Activated CD8-positive, alpha-beta memory T cell treated with anti-CD3 and anti-CD28 coated beads, Interleukin-2, amount 50 U/mL, for 24 hours (primary cell): ENCODE data around the gene DRC3.

Experiments used
- DNase-seq: peaks from one replicate; pipeline ENCODE4 v3.0.0-alpha.2; 2020; ENCODE audit errors: extremely low read depth

The DRC3 gene

GRCh38 chr17:18020971-18021370 lies 48.3 kb downstream of the DRC3 start:
- no peak for DNase-seq

- DNase-seq = no peak
These were observed 48.7 kb downstream of the DRC3 start for GRCh38 chr17:18021372-18021771.

- DNase-seq = no peak
These were observed 52.7 kb downstream of the DRC3 start for GRCh38 chr17:18025241-18025944.

- no peak for DNase-seq
These were observed 53.5 kb downstream of the DRC3 start for GRCh38 chr17:18025945-18026776.

GRCh38 chr17:18027280-18027679 lies 54.6 kb downstream of the DRC3 start:
- DNase-seq = no peak

- no peak for DNase-seq
These were observed 55.7 kb downstream of the DRC3 start for GRCh38 chr17:18028114-18028951.

- DNase-seq = no peak
These were observed 56.4 kb downstream of the DRC3 start for GRCh38 chr17:18028952-18029540.

- no peak for DNase-seq
These were observed 59.3 kb downstream of the DRC3 start for GRCh38 chr17:18031955-18032354.

GRCh38 chr17:18033442-18034099 lies 60.9 kb downstream of the DRC3 start:
- no peak for DNase-seq

- DNase-seq = no peak
These were observed 63.0 kb downstream of the DRC3 start for GRCh38 chr17:18035704-18036103.

- no peak for DNase-seq
These were observed 64.8 kb downstream of the DRC3 start for GRCh38 chr17:18037486-18037885.

- no peak for DNase-seq
These were observed 65.6 kb downstream of the DRC3 start for GRCh38 chr17:18038149-18038850.

- DNase-seq = peak; percentile 97
These were observed 66.3 kb downstream of the DRC3 start, which contains the start of the genes ATPAF2 and GID4 for GRCh38 chr17:18038861-18039534. Gene ATPAF2 (minus strand): TSS chr17:18039168. CDS start chr17:18039013, 155 bp downstream. Gene GID4 (plus strand): TSS chr17:18039408. CDS start chr17:18039465, 57 bp downstream.

- DNase-seq = no peak
These were observed 67.0 kb downstream of the DRC3 start for GRCh38 chr17:18039535-18040260.

GRCh38 chr17:18040261-18040858 lies 67.7 kb downstream of the DRC3 start:
- DNase-seq = no peak

- no peak for DNase-seq
These were observed 69.1 kb downstream of the DRC3 start for GRCh38 chr17:18041776-18042175.

- no peak for DNase-seq
These were observed 70.3 kb downstream of the DRC3 start for GRCh38 chr17:18042983-18043382.

- no peak for DNase-seq
These were observed 70.8 kb downstream of the DRC3 start for GRCh38 chr17:18043491-18043890.

- no peak for DNase-seq
These were observed 71.9 kb downstream of the DRC3 start for GRCh38 chr17:18044609-18045008.
